GM10266 (cell line): ENCODE results near the gene CKB.

ENCODE experiments used
- DNase-seq: peaks from one replicate; pipeline ENCODE4 v3.0.0; 2012; ENCODE audit errors: extremely low spot score
- TF ChIP-seq, protein P1 (sequence below): IDR thresholded peaks from 2 replicates; pipeline ENCODE4 v1.5.1; 2012; ENCODE audit warnings: mild to moderate bottlenecking, low read depth; ENCODE audit not compliant: control insufficient read depth, insufficient read depth; ENCODE audit errors: missing control alignments

Gene CKB

DNA sequence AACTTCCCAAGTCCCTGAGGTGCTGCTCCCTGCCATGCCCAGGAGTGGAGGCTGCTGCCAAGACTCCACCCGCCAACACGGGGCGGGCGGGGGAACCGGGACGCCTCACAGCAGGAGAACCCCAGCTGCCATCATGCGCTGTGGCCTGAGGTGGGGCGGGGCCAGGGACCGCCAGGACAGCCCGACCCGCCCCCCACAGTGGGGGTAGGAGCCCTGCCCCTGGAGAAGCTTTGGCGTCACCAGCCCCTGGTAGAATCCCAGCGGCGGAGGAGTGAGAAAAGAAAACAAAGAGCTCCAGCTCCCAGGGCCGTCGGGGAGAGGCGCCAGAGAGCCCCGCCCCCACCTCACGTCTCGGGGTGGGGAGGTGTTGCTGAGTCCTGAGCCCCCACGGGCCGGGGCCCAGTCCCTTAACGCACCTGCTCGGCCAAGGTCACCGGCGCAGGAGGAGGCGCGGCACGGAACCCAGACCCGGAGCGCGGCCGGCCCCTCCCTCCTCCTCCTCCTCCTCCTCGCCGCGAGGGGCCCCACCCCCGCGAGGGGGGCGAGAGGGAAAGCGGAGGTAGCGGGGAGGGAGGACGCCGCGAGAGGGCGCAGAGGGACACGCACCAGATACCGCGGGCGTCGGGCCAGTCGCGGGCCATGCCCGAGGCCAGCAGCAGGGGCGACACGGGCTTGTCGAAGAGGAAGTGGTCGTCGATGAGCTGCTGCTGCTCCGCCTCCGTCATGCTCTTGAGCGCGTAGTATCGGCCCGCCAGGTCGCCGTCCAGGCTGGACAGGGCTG is 1.8 kb downstream of the CKB start:
- peak; percentile 85 for DNase-seq
- TF ChIP-seq, protein P1, sequence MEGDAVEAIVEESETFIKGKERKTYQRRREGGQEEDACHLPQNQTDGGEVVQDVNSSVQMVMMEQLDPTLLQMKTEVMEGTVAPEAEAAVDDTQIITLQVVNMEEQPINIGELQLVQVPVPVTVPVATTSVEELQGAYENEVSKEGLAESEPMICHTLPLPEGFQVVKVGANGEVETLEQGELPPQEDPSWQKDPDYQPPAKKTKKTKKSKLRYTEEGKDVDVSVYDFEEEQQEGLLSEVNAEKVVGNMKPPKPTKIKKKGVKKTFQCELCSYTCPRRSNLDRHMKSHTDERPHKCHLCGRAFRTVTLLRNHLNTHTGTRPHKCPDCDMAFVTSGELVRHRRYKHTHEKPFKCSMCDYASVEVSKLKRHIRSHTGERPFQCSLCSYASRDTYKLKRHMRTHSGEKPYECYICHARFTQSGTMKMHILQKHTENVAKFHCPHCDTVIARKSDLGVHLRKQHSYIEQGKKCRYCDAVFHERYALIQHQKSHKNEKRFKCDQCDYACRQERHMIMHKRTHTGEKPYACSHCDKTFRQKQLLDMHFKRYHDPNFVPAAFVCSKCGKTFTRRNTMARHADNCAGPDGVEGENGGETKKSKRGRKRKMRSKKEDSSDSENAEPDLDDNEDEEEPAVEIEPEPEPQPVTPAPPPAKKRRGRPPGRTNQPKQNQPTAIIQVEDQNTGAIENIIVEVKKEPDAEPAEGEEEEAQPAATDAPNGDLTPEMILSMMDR: peak; percentile 65

DNA sequence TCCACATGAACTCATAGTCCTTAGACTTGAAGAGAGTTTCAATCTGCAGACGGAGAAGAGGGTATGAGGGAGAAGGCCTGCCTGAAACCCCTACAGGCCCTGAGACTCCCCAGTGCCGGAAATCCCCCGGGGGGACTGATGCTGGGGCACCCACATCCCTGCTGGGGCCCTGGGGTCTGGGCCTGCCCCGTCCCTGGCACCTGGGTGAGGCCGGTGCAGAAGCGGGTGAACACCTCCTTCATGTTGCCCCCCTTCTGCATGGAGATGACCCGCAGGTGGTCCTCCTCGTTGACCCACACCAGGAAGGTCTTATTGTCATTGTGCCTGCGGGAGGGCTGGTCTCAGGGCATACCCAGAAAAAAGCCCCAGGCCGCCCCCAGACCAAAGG is 2.4 kb downstream of the CKB start:
- TF ChIP-seq, protein P1: no peak
- DNase-seq: no peak

DNA sequence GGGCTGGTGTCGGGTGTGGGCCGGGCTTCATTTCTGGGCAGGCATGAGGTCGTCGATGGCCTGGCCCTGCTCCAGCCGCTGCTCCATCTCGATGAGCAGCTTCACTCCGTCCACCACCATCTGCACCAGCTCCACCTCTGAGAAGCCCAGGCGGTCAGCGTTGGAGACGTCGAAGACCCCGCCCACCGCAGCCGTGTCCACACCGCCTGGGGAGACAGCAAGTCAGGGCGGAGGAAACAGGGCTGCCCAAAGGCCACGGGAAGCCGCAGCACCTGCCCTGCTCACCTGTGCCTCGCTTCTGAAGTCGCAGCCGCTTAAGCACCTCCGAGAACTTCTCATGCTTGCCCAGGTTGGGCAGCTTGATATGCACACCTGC is 2.8 kb downstream of the CKB start:
- DNase-seq: no peak
- TF ChIP-seq, protein P1: no peak

DNA sequence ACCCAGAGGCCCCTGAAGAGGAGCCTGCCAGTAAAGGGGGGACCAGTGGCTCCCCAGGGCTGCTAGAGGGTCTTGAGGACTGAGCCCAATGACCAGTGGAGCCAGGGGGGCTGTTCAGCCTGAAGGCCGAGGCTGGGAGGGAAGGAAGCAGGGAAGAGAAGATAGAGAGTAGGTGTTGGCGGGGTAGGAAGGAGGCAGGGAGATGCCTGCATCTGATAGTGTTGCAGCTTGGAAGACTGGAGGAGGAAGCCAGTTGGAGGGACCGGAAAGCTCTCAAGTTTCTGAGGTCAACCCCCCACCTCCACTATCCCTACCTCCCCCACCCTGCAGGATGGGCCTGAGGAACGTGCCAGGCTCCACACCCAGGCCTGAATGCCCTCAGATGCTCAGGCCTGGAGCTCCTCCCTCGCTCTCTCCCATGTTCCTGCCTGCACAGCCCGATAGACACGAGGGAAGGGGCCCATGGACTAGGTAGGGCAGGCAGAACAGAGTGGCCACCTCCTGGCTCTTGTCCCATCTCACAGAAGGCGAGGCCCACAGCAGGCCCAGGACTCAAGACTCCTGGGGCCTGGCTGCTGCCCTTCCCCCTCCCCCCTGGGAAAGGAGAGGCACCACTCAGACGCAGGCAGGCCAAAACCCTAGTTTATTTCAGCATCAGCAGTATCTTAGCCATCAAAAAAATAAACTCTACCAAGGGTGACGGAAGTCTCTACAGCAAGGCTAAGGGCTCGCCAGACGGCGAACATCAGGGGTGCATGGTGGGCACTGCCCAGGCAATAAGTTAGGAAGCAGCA is 3.4 kb downstream of the CKB start:
- TF ChIP-seq, protein P1: no peak

DNA sequence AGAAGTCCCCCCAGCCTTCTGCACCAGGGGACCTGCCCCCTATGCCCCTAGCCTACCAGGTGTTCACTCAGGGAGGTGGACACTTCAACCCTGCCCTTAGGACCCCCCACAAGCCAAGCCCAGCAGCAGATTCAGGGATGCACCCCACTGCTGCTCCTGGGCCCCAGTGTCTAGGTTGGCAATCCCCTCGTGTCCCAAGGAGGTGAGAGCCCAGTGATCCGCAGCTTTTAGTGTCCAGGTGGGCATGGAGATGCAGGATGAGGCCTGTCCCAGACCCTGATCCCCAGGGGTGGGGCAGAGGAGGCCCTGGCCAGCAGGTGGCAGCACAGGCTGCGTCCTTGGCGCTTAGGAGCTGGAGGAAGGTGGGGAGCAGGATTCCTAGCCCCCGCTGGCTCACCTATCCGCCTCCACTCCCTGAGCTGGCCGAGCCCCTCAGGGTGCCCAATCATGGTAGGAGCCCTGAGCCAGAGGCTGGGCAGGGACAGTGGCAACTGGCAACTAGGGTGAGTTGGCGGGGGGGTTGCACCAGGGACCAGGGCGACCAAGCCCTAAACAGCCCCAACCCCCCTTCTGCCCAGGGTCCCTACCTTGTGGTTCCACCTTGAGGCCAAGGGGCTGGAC is 4.1 kb downstream of the CKB start:
- TF ChIP-seq, protein P1: peak; percentile 89
- DNase-seq: peak; percentile 85

More for the DNA sequence above, 3.4 kb downstream of the CKB start:
- peak; percentile 46 for DNase-seq

DNA sequence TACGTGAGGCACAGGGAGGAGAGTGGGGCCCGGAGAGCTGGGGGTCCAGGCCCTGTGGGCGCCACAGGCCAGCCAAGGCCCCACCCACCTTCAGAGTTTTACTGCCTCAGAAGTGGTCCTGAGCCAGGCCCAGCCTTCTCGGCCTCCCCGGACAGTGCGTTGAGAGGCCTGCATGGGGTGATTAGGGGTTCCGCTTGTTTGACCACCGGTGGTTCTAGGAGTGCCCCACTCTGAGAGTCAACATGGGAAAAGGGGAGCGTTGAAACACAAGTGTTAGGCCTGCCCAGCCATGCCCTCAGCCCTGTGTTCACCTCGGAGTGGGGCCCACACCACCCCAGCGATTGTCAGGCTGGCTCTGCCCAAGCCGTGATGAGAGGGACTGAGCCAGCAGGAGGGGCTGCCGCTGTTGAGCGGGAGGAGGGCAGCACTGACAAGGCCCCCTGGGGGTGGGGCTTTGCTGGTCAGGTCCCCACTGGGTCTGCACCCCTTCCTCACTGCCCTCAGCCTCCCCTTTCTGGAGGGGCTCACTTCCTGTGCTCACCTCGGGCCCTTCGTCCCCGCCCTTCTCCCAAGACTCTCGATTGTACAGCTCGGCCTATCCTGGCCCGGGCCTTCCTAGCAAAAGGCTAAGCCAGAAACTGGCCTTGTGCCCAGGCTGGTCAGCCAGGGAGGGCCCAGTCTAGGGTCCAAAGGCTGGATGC is 4.8 kb downstream of the CKB start:
- no peak for DNase-seq
- TF ChIP-seq, protein P1: no peak
